CD4-positive, alpha-beta T cell treated with Interleukin-10 for 1 hour (primary cell): ENCODE measurements around the gene HOXA7.
A peak's percentile ranks its signal among the peaks of the same experiment; 100 is the strongest.

Experiments
- DNase-seq: peaks from one replicate; pipeline ENCODE4 v3.0.0-alpha.2; 2020

Gene HOXA7

DNA sequence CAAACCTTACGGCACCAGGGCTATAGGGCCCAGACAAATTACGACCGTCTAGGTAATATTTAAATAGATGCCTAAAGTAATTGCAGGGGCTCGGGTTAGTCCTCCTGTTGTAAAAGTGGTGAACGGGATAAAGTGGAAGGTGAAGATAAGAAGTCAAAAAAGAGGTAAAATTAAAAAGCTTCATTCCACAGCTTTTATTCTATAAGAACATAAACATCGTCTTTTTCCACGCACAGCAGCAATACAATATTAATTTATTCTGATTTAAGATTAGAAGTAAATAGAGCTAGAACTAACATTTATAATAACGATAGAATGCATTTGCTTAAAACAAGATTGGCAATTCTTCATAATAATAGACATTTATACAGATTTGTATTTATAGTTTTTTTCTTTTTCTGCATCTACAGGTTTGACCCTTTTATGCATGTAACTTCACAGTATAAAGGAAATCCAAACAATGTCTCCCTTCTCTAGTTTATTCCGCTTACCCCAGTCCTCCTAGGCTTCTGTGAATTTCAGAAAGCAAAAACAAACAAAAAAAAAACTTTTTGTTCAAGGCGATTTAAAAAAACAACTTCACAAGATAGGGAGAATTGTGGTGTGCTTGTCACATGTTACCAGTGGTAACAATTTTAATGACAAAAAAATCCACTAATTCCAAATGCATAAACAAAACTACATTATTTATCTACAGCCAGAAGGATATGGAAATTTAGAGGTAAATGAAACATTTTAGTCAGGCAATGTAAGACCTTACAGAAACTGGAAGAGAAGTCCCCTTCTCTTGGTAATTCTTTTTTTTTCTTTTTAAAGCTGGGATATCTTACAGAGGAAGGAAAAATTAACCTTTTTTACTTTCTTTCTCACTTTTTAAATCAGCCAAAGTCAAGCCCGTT lies 14.2 kb upstream of the HOXA7 start:
- DNase-seq, result no peak

DNA sequence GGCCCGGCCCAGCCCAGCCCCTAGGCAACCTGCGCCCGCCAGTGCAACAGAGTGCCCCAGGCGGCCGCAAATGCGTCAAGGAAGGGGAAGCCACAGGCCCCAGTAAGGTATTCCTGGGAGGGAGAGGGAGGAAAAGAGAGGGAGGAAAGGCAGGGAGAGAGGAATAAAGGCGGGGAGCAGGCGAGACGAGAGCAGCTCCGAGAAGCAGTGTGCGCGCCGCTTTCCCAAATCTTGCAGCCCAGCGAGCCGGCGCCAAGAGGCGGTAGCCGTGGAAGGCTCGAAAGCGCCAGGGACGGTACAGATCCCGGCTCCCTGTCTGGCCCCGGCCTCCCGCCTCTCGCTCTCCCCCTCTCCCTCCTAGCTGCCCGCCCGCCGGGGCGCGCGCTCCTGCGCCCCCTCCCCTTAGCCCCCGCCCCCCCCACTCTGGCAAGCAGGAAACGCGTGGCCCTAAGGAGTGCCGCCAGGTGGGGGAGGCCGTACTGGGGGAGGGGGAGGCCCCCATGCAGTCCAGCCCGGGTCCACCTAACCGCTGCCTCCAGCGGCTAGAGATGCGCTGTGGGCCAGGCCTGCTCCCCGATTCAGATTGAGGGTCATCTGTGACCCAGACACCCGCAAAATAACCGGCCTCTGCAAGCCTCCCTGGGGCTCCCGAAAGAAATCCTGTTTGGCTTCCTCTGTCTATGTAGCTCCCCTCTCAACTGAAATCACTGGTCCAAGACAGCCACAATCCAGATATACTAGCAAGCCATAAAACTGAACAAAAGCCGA lies 13.4 kb upstream of the HOXA7 start:
- DNase-seq, result no peak

DNA sequence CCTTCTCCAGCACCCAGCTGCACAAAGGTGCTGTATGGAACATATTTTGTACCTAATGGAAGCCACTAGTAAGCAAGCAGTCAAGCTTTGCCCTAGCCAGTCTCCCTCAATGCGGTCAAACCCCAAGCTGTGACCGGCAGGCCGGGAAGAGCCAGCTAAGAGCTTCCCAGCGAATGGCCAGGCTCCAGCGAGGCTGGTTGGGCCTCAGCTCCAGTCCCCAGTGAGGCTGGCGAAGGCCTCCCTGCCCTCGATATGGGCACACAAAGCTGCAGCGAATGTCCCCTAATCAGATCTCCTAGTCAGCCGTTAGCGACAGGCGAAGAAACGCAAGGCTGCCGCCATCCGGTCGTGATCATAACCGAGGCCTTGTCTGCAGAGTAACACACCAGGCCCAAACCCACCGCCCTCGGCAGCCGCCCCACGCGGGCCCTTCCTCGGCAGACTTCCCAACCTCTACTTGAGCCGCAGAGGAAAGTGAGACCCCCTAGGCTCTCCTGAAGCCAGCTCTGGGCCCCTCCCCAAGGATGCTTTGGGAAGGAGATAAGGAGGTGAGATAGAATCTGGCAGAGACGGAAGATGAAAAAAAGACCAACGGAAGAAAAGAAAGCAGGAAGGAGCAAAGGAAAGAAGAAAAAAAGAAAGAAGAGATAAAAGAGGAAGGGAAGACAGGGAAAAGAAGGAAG lies 11.9 kb upstream of the HOXA7 start:
- DNase-seq, result no peak

DNA sequence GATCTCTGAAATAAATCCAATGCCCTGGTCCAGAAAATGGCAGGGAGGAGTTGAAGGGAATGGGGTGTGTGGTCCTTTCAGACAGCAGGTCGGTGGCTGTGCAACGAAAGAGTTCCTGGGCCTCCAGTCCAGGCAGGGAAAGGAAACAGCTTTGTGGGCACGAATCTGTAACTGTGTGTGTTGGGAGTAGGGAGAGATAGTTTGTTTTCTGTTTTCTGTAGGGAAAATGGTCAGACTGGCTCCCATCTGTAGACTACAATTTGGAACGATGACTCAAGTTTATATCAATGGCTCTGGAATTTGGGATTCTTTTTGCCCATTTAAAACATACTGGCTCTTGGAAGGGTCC lies 11.4 kb upstream of the HOXA7 start:
- no peak for DNase-seq

DNA sequence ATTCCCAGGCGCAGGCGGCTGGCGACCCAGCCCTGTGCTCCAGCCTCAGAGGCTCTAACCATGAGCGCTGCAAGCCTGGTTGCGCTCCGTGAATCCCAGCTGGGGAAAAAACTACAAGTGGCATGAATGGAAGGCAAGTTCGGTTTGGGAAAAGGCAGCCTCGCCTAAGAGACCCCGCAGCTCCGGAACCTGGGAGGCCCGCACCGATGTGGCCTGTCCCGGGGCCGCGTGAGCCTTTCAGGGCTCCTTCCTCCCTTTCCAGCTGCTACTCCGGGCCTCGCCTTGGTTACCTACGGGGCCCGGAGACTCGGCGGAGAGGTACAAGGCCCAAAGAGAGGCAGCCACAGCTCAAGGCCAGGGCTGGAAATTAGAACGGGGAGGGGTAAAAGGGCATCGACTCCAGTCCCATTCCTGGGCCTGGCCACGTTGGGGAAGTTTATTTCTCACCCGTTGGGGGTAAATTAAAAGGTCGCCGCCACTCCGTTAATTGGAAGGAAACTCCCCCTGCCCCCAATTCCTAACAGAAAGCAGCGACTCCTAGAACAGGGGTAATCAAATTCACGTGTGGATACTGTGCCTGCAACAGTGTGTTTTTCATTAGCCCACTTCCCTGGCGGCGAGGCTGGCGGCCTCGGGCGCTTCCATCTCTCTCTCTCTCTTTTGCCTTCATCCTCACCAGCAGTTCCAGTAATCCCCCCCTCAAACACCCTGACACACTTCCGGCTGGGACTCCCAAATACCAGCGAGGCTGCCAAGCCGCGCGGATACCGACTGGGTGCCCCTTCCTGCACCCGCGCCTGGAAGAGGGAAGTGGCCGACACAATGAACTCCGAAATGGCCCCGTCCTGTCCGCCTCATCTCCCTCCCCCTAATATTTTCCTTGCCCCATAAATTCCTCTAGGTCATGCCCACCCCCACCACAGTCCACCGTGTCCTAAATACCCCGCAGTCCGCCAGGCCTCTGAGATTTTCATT lies 10.3 kb upstream of the HOXA7 start:
- DNase-seq, result no peak

DNA sequence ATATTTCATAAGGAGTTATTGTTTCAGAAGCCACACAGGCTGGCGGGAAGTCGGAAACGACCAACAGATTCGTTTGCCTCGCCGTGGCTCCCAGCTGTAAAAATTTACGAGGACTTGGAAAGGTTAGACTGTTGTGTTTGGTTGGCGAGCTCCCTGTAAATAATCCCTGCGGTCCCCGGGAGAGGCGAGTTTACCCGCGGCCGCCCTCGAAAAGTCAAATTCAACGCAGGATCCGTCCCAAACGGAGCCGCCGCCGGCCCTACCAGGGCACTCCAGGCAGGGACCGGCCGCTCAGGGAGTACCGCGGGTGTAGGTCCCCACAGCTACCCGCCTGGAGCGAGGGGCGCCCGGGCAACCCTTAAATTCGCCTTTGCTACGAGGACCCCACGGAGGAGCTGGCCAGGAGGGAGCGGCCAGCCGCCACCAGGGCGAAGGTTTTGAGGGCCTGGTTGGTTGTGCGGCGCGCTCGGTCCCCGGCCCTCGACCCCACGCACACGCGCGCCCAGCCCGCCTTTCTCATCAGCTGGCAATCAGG lies 9.6 kb upstream of the HOXA7 start:
- no peak for DNase-seq

DNA sequence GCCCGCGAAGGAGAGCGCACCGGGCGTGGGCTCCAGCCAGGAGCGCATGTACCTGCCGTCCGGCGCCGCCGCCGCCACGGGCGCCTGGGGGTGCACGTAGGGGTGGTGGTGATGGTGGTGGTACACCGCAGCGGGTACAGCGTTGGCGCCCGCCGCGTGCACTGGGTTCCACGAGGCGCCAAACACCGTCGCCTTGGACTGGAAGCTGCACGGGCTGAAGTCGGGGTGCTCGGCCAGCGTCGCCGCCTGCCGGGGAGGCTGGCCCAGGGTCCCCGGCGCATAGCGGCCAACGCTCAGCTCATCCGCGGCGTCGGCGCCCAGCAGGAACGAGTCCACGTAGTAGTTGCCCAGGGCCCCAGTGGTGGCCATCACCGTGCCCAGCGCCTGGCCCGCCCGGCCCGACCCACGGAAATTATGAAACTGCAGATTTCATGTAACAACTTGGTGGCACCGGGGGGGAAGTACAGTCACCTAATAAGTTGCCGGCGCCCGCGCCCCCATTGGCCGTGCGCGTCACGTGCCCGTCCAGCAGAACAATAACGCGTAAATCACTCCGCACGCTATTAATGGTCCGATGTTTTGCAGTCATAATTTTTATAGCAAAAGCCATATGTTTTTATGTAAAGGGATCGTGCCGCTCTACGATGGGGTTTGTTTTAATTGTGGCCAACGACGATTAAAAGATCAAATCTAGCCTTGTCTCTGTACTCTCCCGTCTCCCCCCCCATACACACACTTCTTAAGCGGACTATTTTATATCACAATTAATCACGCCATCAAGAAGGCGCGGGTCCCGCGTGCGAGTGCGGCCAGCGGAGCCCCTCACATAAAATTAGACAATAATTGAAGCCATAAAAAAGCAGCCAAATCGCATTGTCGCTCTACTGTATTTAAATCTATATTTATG lies 8.9 kb upstream of the HOXA7 start, which contains the start of gene HOXA9:
HOXA9 (minus strand) TSS at position 449 of the 907 bp plus-strand sequence; CDS start at position 369, 80 bp downstream.
- DNase-seq, result no peak

DNA sequence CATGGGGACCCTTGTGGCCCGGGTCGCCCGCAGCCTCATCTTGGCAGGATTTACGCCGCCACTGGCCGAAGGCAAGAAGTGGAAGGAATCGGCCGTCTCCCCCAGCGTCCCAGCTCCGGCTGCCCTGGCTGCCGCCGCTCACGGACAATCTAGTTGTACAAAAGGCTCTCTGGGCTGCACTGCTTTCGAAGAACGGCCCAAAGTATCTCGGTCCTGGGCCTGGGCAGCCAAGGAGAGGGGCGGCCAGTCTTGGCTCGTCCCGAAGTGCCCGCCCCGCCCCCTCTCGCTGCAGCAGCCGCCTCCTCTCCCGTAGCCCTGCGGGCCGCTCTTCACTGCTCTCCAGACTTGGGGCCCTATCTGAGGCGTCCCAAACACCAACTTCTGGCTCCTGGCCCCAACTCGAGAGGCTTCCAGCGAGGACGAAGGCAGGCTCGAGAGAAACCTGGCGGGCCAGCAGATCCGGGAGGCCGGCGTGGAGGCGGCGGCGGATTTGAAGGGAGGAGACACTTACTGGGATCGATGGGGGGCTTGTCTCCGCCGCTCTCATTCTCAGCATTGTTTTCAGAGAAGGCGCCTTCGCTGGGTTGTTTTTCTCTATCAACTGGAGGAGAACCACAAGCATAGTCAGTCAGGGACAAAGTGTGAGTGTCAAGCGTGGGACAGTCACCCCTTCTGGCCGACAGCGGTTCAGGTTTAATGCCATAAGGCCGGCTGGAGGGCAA lies 8.1 kb upstream of the HOXA7 start:
- no peak for DNase-seq

DNA sequence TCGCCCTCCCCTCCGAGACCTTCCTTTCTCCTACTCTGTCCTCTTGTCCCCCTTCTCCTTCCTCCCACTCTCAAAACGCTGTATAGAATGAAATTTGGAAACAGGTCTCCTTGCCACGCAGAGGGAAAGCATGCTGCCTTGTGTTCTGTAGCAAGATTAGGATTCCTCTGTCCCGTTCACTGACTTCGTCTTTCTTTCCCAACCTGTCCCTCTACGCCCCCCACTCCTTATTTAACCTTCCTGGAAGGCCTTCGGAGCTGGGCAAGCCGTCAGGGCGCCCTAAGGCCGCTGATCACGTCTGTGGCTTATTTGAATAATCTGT lies 7.5 kb upstream of the HOXA7 start:
- no peak for DNase-seq

DNA sequence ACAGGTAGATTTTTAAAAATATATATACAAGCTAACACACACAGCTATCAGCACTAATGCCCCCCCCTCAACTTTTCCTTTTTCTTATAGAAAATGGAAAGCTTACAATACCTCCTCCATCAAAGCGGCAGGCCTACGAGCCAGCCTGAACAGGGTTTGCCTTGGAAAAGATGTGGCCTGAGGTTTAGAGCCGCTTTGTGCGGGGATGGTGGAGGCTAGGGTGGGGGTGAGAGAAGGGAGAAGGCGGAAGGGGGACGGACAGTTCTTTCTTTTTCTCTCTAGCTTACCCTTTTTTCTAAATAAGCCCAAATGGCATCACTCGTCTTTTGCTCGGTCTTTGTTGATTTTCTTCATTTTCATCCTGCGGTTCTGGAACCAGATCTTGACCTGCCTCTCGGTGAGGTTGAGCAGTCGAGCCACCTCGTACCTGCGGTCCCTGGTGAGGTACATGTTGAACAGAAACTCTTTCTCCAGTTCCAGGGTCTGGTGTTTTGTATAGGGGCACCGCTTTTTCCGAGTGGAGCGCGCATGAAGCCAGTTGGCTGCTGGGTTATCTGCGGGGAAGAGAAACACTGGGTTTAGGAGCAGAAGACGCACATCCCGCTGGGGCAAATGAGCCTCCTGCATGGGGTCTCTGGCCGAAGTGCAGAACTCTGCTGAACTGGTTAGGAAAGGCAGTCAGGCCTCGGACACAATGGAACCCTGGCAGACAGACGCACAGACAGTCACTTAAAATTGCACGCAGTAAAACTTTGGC lies 7.0 kb upstream of the HOXA7 start:
- DNase-seq, result no peak

DNA sequence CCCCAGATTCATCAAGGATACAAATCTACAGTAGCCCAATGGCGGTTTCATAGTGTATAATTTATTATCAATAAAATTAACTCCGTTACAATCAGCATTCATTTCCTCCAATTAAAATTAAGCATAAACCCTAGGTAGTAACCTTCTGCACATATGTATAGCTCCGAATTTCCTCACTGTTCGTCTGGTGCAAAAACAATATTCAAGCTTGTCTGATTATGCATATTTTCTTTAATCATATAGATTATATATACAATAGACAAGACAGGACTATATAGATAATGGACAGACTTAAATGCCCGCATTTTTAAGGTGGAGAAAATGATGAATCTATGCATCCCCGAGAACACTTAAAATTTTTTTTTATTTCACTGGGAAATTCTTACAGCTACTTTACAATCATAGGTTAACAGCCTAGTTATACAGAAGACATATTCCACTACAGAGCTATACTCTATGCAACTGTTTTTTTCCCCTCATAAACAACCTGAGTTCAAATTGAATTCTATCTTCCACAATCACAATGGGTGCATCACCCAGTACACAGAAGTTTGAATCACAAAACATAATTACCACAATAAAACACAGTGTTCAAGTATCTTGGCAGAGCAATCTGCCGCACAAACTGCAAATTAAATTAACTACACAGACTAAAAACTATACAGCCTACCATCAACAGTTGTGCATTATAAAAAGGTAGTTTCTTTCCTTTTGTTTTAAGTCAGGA lies 6.2 kb upstream of the HOXA7 start:
- DNase-seq, result no peak

DNA sequence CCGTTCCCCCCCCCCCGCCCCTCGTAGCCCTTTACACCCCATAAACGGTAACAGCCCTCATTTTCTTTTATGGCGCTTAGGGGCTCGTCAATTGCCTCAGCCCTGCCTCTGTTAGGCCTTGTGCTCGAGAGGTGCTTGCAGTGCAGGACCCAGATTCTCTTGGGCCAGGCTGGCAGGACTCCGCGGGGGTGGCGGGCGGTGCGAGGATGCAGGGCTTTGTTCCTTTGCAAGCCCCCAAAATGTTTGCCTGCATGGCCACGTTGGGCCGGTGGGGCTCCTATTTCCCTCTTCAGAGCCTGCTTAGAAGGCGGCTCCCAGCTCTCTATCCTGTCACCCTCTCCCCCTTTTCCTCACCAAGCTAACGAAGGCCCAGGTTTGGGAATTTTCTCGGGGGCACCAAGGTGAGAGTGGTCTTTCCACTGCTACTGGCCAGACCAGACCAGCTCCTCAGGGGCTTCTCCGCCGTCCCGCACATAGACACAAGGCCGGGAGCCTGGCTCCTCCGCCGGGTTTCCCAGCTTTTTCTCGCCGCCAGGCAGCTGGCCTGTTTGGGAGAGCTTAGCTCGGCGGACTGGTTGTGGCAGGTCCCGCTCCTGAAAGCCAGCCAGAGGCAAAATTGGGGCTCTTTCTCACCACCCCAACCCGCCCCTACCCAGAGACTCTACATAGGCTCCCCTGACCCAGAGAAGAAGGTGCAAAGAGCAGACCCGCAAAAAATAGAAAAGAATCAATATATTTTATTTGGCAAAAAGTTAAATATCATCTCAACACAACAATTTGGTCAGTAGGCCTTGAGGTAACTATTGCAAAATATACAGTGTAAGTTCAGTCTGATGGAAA lies 5.5 kb upstream of the HOXA7 start:
- DNase-seq, result no peak

DNA sequence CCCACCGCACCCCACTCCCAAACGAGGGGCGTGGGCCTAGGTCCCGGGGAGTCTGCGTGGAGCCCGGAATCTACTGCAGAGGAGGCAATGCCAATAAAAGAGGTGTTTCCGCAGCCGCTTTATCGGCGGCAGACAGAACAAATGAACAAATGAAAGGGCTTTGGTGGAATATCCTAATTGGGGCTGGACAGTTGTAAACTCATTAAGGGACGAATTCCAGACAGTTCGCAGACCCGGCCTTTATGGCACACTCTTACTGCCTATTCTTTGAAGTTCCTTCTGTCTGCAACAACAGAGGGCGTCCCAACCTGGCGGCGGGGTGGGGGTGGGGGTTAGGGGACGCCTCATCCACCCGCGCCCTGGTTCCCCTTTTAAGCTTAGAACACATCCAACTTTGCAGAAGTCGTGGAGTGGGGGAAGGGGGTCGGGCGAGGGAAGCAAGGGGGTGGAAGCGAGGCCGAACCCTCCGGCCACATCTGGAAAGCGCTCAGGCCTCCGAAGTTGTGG lies 4.8 kb upstream of the HOXA7 start:
- no peak for DNase-seq

DNA sequence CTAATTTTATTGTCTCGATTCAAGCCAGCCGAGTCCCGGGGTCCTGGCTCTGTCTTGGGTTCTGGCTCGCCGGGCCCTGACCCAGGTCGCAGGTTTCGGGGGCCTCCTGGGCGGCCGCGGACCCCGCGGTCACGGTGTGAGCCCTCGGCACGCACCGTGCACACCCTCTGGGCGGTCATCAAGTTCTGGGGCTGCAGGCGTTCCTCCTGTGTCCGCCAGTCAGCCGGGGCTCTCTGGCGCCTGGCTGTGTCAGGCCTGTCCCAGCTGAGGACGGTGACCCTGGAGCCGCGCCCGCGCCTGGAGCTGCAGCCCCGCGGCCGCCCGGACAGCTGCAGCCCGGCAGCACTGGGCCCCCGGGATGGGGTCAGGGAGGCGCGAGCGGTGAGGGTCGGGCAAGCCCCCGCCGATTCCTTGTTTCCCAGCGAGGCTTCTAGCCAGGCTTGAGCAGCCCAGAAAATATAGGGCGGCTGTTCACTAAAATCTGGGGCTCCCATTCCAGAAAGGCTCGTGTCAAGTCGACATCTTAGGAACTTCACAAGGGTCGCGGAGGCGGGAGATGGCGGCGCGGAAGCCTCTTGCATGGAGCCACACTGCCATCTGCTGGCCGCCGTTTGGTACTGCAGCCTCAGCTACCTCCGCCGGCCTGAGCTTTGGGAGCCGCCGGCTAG lies 4.2 kb upstream of the HOXA7 start:
- peak; percentile 86 for DNase-seq

DNA sequence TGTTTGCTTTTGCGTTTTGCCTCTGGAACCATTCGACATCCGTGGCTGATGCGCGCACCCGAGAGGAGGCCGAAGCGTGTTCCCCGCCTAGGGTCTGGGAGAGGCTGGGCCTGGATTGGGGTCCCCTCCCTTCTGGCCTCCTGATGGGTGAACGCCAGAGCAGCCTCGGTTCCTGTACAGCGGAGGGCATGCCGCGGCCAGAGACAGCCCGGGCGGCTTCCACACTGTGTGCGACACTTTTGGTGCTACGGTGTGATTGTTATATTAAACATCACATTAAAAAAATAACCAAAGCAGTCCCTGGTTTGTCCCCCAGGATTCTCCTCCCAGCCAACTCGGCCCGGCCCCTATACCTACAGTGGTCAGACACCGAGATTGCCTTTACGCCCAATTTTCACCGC lies 3.7 kb upstream of the HOXA7 start:
- no peak for DNase-seq

DNA sequence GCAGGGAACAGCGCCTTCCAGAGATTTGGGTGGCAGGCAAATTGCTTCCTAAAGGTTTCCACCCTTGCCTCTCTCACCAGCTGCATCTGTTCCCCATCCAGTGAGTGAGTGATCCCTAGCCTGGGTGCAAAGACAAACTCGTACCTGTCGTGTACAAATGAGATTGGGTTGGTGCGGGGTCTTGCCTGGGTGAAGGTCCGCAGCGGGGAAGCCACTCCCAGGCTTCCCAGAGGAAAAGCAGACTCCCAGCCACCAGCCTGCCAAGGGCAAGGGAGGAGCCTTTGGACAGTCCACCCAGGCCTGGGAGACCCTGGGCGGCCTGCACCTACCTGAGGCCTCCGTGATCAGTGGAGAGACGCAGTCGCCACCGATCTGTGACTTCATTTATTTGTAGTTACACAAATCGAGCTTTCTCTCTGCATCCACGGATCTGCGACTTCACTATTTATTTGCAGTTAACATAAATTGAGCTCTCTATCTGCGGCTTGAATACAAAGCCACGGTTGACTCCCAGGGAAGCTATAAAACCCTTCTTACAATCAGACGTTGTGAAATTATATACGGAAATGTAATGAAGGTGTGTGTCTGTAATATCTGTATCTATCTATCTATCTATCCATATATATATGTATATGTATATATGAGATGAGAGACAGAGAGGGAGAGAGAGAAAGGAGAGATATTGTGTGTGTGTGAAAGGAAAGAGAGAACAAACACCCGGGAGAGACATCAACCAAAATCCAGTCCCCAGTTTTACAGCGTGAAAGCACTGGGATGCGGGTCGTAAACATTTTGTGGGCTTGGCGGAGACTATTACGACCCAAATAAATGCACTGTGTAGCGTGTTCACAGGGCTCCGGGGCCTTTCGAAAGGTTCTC lies 3.0 kb upstream of the HOXA7 start:
- DNase-seq, result no peak
